Caco-2 (cell line): ENCODE data around the gene ANKLE2. TPM values are rescaled to one million over a fixed set of nuclear protein-coding genes. Genes with fewer than 3 reads are reported as not detected.

Experiments
- BruUV-seq: library from RNA; stranded (reverse); fragments of 400-500 nt; replicated peaks from 2 replicates; lab custom pipeline; 2021; lab: Mats Ljungman, UMichigan
- CTCF ChIA-PET: fragments of 300-600 bp; sonication (Branson Sonifier 250); formaldehyde crosslinking; loops from one replicate; lab custom pipeline; 2022; ENCODE audit warnings: antibody characterized with exemption; lab: Charles Lee
- POLR2A ChIA-PET: fragments of 300-600 bp; sonication (Branson Sonifier 250); formaldehyde crosslinking; loops from one replicate; lab custom pipeline; 2022; ENCODE audit warnings: antibody characterized with exemption; lab: Charles Lee
- DNase-seq, 2 experiments: peaks; one replicate each; pipeline versions ENCODE4 v3.0.0 to v3.0.0-alpha.2; 2020 to 2022
- H3K27me3 ChIP-seq: replicated peaks from 2 replicates; pipeline ENCODE4 v1.6.0; 2011; ENCODE audit warnings: low read length; ENCODE audit not compliant: control insufficient read depth, insufficient read depth
- H3K36me3 ChIP-seq: 2 replicates; pipeline ENCODE4 v1.5.1; 2011; ENCODE audit warnings: low read length; ENCODE audit not compliant: control insufficient read depth, insufficient read depth
- H3K4me1 ChIP-seq: fragments of 250-450 bp; sonication (Bioruptor Pico); 2 replicates; pipeline ENCODE4 v1.5.1; 2020; ENCODE audit warnings: mild to moderate bottlenecking
- H3K4me3 ChIP-seq: 2 replicates; pipeline ENCODE4 v1.5.1; 2011; ENCODE audit warnings: low read depth, mild to moderate bottlenecking, control low read depth, low read length
- H3K9me3 ChIP-seq: fragments of 250-450 bp; sonication (Bioruptor Pico); 2 replicates; pipeline ENCODE4 v1.5.1; 2020; ENCODE audit warnings: mild to moderate bottlenecking, moderate library complexity
- H3K27ac Mint-ChIP-seq: one replicate; pipeline ENCODE4 v1.8.0; 2022; ENCODE audit warnings: mixed read lengths; ENCODE audit not compliant: unreplicated experiment
- H3K27me3 Mint-ChIP-seq: one replicate; pipeline ENCODE4 v1.8.0; 2022; ENCODE audit warnings: mixed read lengths; ENCODE audit not compliant: insufficient read depth, unreplicated experiment
- H3K36me3 Mint-ChIP-seq: one replicate; pipeline ENCODE4 v1.8.0; 2022; ENCODE audit warnings: mild to moderate bottlenecking, mixed read lengths; ENCODE audit not compliant: insufficient read depth, unreplicated experiment
- H3K4me1 Mint-ChIP-seq: one replicate; pipeline ENCODE4 v1.8.0; 2022; ENCODE audit warnings: low read depth, mixed read lengths; ENCODE audit not compliant: unreplicated experiment
- H3K4me3 Mint-ChIP-seq: one replicate; pipeline ENCODE4 v1.8.0; 2022; ENCODE audit warnings: mild to moderate bottlenecking, moderate library complexity, mixed read lengths; ENCODE audit not compliant: unreplicated experiment
- H3K9me3 Mint-ChIP-seq: one replicate; pipeline ENCODE4 v1.8.0; 2022; ENCODE audit warnings: mixed read lengths; ENCODE audit not compliant: unreplicated experiment
- intact Hi-C: fragments of 100-400 bp; cut with micrococcal nuclease; formaldehyde crosslinking; loops from one replicate; pipeline ENCODE4 v1.10.0; 2022; ENCODE audit not compliant: unreplicated experiment
- total RNA-seq: library from RNA; stranded (reverse); gene quantifications from 2 replicates; pipeline ENCODE4 v1.2.3, GENCODE V29; 2022
- TF ChIP-seq, protein P1 (sequence below), 2 experiments: fragments of 200-600 bp in 1 of 2; IDR thresholded peaks; 1 replicate in 1 of 2; 2 replicates in 1 of 2; pipeline versions ENCODE4 v1.5.1 to v1.8.0; 2011 to 2022; ENCODE audit warnings: antibody characterized with exemption in 1 of 2, control low read depth in 1 of 2, inconsistent platforms in 1 of 2, low read depth in 1 of 2, low read length in 1 of 2, mild to moderate bottlenecking in 1 of 2, moderate library complexity in 1 of 2; ENCODE audit not compliant: insufficient read depth in 1 of 2, severe bottlenecking in 1 of 2, unreplicated experiment in 1 of 2

ANKLE2 gene
- total RNA-seq, 1 experiment from 2014 or later: 80.8 TPM

DNA sequence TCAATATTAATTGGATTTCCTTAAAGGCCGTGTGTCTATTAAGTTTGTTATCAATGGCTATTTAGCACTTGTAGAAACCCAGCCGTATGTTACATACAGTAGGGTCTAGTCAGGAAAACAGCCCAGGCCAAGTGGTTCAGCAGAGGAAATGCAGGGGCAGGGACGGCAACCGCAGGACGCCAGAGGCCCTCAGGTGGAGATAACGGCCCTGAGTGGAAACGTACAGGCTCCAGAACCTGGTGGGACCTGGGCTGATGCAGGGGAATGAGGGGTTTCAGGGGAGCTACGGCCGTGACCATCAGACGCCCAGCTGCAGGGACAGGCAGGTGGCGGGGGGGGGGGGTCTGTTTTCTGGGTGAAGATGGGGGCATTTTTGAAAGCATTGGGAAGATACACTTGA, 3.7 kb upstream of the ANKLE2 start:
- H3K27me3 Mint-ChIP-seq: no peaks in the 10 kb centered on the region
- H3K27ac Mint-ChIP-seq: no peak overlapping the region

DNA sequence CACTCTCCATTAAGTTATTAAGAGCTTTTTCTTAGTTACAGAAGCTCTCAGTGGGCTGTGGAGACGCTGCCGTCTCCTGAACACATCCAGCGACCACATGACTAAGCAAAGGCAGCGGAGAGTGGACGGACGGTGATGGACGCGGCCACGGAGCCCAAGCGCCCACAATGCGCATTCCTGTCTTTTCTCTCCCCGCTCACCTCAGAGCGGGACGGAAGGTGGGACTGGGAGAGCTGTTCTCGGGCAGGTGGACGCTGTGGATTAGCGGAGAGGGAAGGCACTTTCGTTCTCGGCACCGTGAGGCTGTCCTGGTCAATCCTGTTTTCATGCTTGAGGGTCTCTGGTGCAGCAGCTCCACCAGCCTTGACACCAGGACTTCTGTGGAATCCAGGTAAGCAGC, 2.6 kb upstream of the ANKLE2 start:
- POLR2A ChIA-PET: no interaction called here
- H3K27me3 ChIP-seq: no peaks in the 10 kb centered on the region
- no peaks in the 10 kb centered on the region for H3K36me3 ChIP-seq
- H3K9me3 ChIP-seq: no peaks in the 10 kb centered on the region
- H3K9me3 Mint-ChIP-seq: no peaks in the 10 kb centered on the region
- H3K36me3 Mint-ChIP-seq: peaks cover 30% of the 10 kb centered on the region
- no peaks in the 10 kb centered on the region for H3K4me1 Mint-ChIP-seq
- no peak overlapping the region for H3K4me3 Mint-ChIP-seq
- intact Hi-C loops: no loop called here
- no TSS peak for BruUV-seq
- TF ChIP-seq, protein P1, sequence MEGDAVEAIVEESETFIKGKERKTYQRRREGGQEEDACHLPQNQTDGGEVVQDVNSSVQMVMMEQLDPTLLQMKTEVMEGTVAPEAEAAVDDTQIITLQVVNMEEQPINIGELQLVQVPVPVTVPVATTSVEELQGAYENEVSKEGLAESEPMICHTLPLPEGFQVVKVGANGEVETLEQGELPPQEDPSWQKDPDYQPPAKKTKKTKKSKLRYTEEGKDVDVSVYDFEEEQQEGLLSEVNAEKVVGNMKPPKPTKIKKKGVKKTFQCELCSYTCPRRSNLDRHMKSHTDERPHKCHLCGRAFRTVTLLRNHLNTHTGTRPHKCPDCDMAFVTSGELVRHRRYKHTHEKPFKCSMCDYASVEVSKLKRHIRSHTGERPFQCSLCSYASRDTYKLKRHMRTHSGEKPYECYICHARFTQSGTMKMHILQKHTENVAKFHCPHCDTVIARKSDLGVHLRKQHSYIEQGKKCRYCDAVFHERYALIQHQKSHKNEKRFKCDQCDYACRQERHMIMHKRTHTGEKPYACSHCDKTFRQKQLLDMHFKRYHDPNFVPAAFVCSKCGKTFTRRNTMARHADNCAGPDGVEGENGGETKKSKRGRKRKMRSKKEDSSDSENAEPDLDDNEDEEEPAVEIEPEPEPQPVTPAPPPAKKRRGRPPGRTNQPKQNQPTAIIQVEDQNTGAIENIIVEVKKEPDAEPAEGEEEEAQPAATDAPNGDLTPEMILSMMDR (IDR thresholded peaks at IDR 0.05; ENCODE audit: insufficient read depth in 1 of 2, low read depth in 1 of 2, low read length in 1 of 2, severe bottlenecking in 1 of 2, unreplicated experiment in 1 of 2): no peak
- DNase-seq: no peak
- CTCF ChIA-PET: interaction anchor here (0.7 kb wide), 1 partner anchor 395 kb away, joined by 3 read pairs; no protein-coding TSS in a partner anchor
- no peaks in the 10 kb centered on the region for H3K4me1 ChIP-seq
- H3K27me3 Mint-ChIP-seq: no peaks in the 10 kb centered on the region
- H3K4me3 ChIP-seq: no peak overlapping the region
- no peak overlapping the region for H3K27ac Mint-ChIP-seq

More for the DNA sequence above, 3.7 kb upstream of the ANKLE2 start:
- intact Hi-C loops: no loop called here
- no peak for DNase-seq
- TF ChIP-seq, protein P1 (IDR thresholded peaks at IDR 0.05; ENCODE audit: insufficient read depth in 1 of 2, low read depth in 1 of 2, low read length in 1 of 2, severe bottlenecking in 1 of 2, unreplicated experiment in 1 of 2): no peak
- ChIA-PET CTCF (interaction anchor here (0.6 kb wide), 1 partner anchor 586 kb away, joined by 6 read pairs; no protein-coding TSS in a partner anchor), POLR2A (no interaction called here)
- BruUV-seq: no TSS peak
- Mint-ChIP-seq H3K9me3 (no peaks in the 10 kb centered on the region), H3K36me3 (peaks cover 31% of the 10 kb centered on the region), H3K4me3 (no peak overlapping the region), H3K4me1 (no peaks in the 10 kb centered on the region)
- Histone ChIP-seq H3K4me1 (no peaks in the 10 kb centered on the region), H3K4me3 (no peak overlapping the region), H3K36me3 (no peaks in the 10 kb centered on the region), H3K27me3 (no peaks in the 10 kb centered on the region), H3K9me3 (no peaks in the 10 kb centered on the region)

DNA sequence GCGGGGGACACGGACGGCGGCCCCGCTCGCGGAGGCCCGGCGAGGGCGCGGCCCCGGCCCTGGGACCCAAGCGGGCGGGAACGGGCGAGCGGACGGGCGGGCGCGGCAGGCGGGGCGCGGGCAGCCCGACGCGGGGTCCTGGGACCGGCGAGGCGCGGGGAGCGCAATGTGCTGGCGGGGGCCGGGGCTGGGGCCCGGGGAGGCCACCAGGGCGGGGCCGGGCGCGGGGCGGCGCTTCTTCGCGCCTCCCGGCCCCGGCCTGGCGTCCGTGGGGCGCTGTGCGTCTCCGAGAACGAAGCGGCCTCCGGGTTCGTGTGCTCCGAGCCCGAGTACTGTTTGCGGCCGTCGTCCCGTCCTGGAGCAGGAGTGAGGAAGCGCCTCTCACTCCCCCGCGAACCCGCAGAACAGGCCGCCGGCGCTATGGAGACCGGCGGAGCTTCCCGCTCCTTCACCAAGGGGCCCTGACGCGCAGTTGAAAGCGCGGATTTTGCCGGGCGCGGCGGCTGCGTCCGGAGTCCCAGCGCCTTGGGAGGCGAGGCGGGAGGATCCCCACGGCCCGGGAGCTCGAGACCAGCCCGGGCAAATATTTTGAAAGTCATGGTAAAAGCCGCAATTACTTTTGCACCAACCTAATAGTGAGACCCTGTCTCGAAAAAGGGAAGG, 420 bp upstream of the ANKLE2 start:
- intact Hi-C loops: no loop called here
- H3K9me3 Mint-ChIP-seq: no peaks in the 10 kb centered on the region
- Histone ChIP-seq H3K4me3 (peak overlapping the region; percentile 89), H3K4me1 (no peaks in the 10 kb centered on the region), H3K9me3 (no peaks in the 10 kb centered on the region), H3K36me3 (no peaks in the 10 kb centered on the region), H3K27me3 (no peaks in the 10 kb centered on the region)
- H3K4me3 Mint-ChIP-seq: peak overlapping the region; percentile 63
- ChIA-PET POLR2A (no interaction called here), CTCF (no interaction called here)
- H3K27me3 Mint-ChIP-seq: no peaks in the 10 kb centered on the region
- H3K36me3 Mint-ChIP-seq: peaks cover 38% of the 10 kb centered on the region
- peak overlapping the region; percentile 50 for H3K27ac Mint-ChIP-seq
- TF ChIP-seq, protein P1 (IDR thresholded peaks at IDR 0.05; ENCODE audit: insufficient read depth in 1 of 2, low read depth in 1 of 2, low read length in 1 of 2, severe bottlenecking in 1 of 2, unreplicated experiment in 1 of 2): peak in 1 of 2 experiments; percentile 25
- no peaks in the 10 kb centered on the region for H3K4me1 Mint-ChIP-seq
- DNase-seq: peak; percentile 90 to 92
- no TSS peak for BruUV-seq
